Astrocyte of the spinal cord (primary cell): Measurements from ENCODE around the gene AMIGO1.
A peak's percentile ranks its signal among the peaks of the same experiment; 100 is the strongest.

Experiments used
- DNase-seq: peaks from one replicate; pipeline ENCODE4 v3.0.0; 2011; ENCODE audit warnings: low read depth, low spot score
- H3K4me3 ChIP-seq: 2 replicates; pipeline ENCODE4 v1.5.1; 2011; ENCODE audit warnings: low read depth, mild to moderate bottlenecking, low read length, moderate library complexity
- in situ Hi-C: cut with HindIII; loops from 2 replicates; pipeline ENCODE4 v1.10.0; 2017; ENCODE audit warnings: low sequenced_read_pairs
- TF ChIP-seq, protein P1 (sequence below): IDR thresholded peaks from 2 replicates; pipeline ENCODE4 v1.5.1; 2012; ENCODE audit warnings: low read depth, mild to moderate bottlenecking, low read length, inconsistent platforms

The AMIGO1 gene

DNA sequence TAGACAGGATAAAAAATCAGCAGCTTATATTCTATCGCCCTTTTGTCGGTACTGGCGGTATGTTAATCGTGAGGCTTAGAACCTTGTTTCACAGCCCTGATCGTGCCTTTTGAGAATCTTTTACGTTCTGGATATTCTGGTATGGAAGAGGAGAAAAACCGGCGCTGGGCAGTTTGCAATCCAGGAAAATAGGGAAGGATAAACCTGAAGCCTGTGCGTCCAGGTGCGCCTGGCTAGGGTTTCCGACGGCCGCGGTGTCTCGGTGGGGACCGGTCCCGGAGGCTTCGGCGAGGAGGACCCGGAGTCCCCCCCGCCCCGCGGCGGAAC, 43.4 kb downstream of the AMIGO1 start:
- no peak for DNase-seq
- TF ChIP-seq, protein P1, sequence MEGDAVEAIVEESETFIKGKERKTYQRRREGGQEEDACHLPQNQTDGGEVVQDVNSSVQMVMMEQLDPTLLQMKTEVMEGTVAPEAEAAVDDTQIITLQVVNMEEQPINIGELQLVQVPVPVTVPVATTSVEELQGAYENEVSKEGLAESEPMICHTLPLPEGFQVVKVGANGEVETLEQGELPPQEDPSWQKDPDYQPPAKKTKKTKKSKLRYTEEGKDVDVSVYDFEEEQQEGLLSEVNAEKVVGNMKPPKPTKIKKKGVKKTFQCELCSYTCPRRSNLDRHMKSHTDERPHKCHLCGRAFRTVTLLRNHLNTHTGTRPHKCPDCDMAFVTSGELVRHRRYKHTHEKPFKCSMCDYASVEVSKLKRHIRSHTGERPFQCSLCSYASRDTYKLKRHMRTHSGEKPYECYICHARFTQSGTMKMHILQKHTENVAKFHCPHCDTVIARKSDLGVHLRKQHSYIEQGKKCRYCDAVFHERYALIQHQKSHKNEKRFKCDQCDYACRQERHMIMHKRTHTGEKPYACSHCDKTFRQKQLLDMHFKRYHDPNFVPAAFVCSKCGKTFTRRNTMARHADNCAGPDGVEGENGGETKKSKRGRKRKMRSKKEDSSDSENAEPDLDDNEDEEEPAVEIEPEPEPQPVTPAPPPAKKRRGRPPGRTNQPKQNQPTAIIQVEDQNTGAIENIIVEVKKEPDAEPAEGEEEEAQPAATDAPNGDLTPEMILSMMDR = no peak
- in situ Hi-C loops = no loop called here
- H3K4me3 ChIP-seq = peak overlapping the region; percentile 37

DNA sequence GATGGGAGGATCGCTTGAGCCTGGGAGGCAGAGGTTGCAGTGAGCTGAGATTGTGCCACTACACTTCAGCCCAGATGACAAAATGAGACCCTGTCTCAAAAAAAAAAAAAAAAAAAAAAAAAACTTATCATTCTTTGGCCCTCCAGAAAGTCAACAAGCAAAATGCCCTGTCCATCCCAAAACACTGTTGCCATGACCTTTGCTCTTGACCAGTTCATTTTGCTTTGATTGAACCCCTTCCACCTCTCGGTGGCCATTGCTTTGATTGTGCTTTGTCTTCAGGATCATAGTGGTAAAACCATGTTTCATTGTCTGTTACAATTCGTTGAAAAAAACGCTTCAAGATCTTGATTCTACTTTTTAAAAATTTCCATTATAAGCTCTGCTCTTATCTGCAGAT, 51.7 kb downstream of the AMIGO1 start:
- H3K4me3 ChIP-seq = no peak overlapping the region
- TF ChIP-seq, protein P1 = no peak
- in situ Hi-C loops = no loop called here
- no peak for DNase-seq

DNA sequence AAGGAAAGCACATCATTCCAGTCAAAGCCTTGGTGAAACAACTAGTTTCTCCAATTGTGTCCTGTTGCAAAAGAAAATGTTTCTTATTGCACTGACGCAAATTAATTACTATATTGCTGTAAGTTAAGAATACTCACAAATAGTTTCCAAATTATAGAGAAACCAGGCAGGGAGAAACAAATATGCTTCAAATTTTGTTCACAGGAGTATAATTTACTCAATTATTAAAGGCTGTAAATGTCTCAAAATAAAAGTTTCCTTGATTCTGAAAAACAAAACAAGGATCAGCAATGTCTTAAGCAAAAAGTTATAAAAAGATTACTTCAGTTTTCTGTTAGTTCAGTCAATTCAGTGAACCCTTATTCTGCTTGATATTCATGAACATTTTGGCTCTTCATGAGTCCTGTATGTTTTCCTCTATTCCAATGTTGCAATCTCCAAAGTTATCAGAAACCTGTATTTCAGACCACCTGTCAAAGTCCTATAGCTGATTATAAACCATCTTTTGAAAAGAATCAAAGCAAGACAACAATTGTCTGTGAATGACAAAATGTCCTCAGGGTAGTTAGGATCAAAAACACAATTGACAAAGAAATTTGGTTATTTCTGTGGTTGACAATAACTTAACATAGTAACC, 54.9 kb downstream of the AMIGO1 start:
- TF ChIP-seq, protein P1 = no peak
- no peak overlapping the region for H3K4me3 ChIP-seq
- in situ Hi-C loops = no loop called here
- DNase-seq = peak; percentile 6
